ENCODE data around the gene TMEM9. TPM values are rescaled to one million over a fixed set of nuclear protein-coding genes. Genes with fewer than 3 reads are reported as not detected.
A peak's percentile ranks its signal among the peaks of the same experiment; 100 is the strongest.

Gene TMEM9
- total RNA-seq, 2 experiments from 2014 or later = 19.7 to 20.5 TPM

DNA sequence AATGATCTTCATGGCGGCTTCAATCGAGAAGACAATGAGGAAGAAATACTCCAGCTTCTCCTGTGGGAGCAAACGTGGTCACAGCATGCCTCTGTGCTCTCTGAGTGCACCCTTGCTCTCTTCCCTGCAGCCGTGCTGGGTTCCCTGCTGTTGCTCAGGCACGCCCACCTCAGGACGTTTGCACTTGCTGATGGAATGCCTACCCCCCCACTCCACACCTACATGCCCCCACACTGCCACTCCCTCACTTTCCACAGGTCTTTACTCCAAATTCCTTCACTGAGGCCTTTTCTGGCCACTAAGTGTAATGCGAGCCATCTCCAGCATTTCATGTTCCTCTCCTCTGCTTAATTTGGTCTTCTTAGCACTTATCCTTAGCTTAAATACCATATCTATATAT lies 60.3 kb downstream of the TMEM9 start:
- H3K4me3 Mint-ChIP-seq = no peak overlapping the region
- intact Hi-C loops (cut with micrococcal nuclease) = no loop called here
- no peak for DNase-seq
- no peaks in the 10 kb centered on the region for H3K27me3 Mint-ChIP-seq (ENCODE audit: low read depth)
- no peaks in the 10 kb centered on the region for H3K9me3 Mint-ChIP-seq
- CTCF ChIA-PET = interaction anchor here (2.7 kb wide), 1 partner anchor 8 kb away, joined by 10 read pairs; no protein-coding TSS in a partner anchor
- H3K36me3 Mint-ChIP-seq (ENCODE audit: low read depth) = no peaks in the 10 kb centered on the region
- no peak overlapping the region for H3K27ac Mint-ChIP-seq
- no peaks in the 10 kb centered on the region for H3K4me1 Mint-ChIP-seq (ENCODE audit: low read depth)

DNA sequence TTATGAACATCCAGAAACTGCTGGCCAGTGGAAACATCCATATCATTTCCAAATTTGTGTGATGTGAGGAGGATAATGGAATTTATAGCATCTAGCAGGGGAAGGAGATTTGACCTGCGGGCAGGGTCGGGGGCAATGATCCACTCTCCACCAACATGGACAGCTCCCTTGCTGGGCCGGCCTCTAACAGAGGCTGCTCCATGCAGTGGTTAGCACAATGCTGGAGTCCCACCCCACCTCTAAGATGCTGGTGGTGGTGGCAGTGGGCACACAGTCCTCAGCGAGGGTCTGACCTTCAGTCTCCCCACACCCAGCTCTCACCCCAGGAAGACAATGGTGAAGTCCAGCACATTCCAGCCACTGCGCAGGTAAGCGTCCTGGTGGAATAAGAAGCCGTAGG lies 60.7 kb downstream of the TMEM9 start:
- Mint-ChIP-seq H3K36me3 (ENCODE audit: low read depth) (no peaks in the 10 kb centered on the region), H3K27me3 (ENCODE audit: low read depth) (no peaks in the 10 kb centered on the region), H3K27ac (no peak overlapping the region), H3K9me3 (no peaks in the 10 kb centered on the region), H3K4me1 (ENCODE audit: low read depth) (no peaks in the 10 kb centered on the region), H3K4me3 (no peak overlapping the region)
- intact Hi-C loops (cut with micrococcal nuclease) = no loop called here
- no peak for DNase-seq
- CTCF ChIA-PET = interaction anchor here (2.7 kb wide), 1 partner anchor 8 kb away, joined by 10 read pairs; no protein-coding TSS in a partner anchor

DNA sequence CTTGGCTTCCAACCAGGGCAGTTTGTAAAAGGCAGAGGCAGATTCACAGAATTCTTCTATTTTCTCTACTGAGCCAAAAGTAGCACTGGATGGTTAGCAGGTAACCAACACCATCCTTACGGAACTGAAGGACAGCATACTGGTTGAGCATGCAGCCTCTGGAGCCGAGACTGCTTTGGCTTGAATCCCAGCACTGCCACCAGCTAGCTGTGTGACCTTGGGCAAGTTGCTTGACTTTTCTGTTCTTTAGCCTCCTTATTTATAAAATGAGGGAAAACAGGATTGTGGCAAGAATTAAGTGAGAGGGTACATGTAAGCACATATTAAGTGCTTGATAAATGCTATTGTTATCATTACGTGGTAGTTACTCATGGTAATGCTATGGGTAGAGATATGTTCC lies 61.5 kb downstream of the TMEM9 start:
- CTCF ChIA-PET = no interaction called here
- intact Hi-C loops (cut with micrococcal nuclease) = no loop called here

GRCh38 chr1:201091256-201091655 lies 63.0 kb downstream of the TMEM9 start:
- Mint-ChIP-seq H3K4me1 (ENCODE audit: low read depth) (no peaks in the 10 kb centered on the region), H3K27me3 (ENCODE audit: low read depth) (peaks cover 2% of the 10 kb centered on the region), H3K27ac (no peak overlapping the region), H3K4me3 (no peak overlapping the region), H3K36me3 (ENCODE audit: low read depth) (no peaks in the 10 kb centered on the region), H3K9me3 (no peaks in the 10 kb centered on the region)
- intact Hi-C loops (cut with micrococcal nuclease) = no loop called here
- CTCF ChIA-PET = interaction anchor here (0.9 to 1.3 kb wide), 4 partner anchors 23 to 148 kb away, joined by 3 to 5 read pairs (median 4); no protein-coding TSS in a partner anchor
- no peak for DNase-seq

More for the DNA sequence above, 61.5 kb downstream of the TMEM9 start:
- H3K36me3 Mint-ChIP-seq (ENCODE audit: low read depth) = no peaks in the 10 kb centered on the region
- H3K27ac Mint-ChIP-seq = no peak overlapping the region
- DNase-seq = no peak
- no peaks in the 10 kb centered on the region for H3K9me3 Mint-ChIP-seq
- H3K4me1 Mint-ChIP-seq (ENCODE audit: low read depth) = no peaks in the 10 kb centered on the region
- peaks cover 1% of the 10 kb centered on the region for H3K27me3 Mint-ChIP-seq (ENCODE audit: low read depth)
- H3K4me3 Mint-ChIP-seq = no peak overlapping the region

DNA sequence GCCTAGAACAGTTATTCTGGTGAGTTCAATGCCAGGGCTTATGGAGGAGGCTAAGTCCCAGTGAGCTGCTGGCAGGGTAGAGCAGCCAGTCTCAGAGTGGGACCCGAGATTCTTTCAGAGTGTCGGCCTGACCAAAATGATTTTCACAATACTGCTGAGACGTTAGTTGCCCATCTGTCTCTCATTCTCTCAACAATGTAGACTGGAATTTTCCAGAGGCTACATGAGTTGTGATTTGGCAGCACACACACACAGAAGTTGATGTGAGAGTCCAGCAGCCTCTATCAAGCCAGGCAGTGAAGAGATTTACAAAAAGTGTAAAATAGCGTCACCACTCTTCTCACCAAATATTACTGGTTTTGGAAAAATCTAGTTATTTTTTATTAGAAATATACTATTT lies 63.7 kb downstream of the TMEM9 start:
- no peak overlapping the region for H3K4me3 Mint-ChIP-seq
- H3K27me3 Mint-ChIP-seq (ENCODE audit: low read depth) = peaks cover 2% of the 10 kb centered on the region
- no peaks in the 10 kb centered on the region for H3K4me1 Mint-ChIP-seq (ENCODE audit: low read depth)
- H3K9me3 Mint-ChIP-seq = no peaks in the 10 kb centered on the region
- intact Hi-C loops (cut with micrococcal nuclease) = no loop called here
- CTCF ChIA-PET = interaction anchor here (1.1 to 1.3 kb wide), 3 partner anchors 111 to 147 kb away, joined by 3 to 5 read pairs (median 4); no protein-coding TSS in a partner anchor
- DNase-seq = no peak
- no peaks in the 10 kb centered on the region for H3K36me3 Mint-ChIP-seq (ENCODE audit: low read depth)
- no peak overlapping the region for H3K27ac Mint-ChIP-seq

GRCh38 chr1:201089596-201089995 lies 64.7 kb downstream of the TMEM9 start:
- no peaks in the 10 kb centered on the region for H3K36me3 Mint-ChIP-seq (ENCODE audit: low read depth)
- no peak for DNase-seq
- intact Hi-C loops (cut with micrococcal nuclease) = no loop called here
- H3K4me3 Mint-ChIP-seq = no peak overlapping the region
- H3K4me1 Mint-ChIP-seq (ENCODE audit: low read depth) = no peaks in the 10 kb centered on the region
- CTCF ChIA-PET = no interaction called here
- no peaks in the 10 kb centered on the region for H3K9me3 Mint-ChIP-seq
- peaks cover 2% of the 10 kb centered on the region for H3K27me3 Mint-ChIP-seq (ENCODE audit: low read depth)
- no peak overlapping the region for H3K27ac Mint-ChIP-seq

GRCh38 chr1:201088901-201089525 lies 65.3 kb downstream of the TMEM9 start:
- H3K4me3 Mint-ChIP-seq = no peak overlapping the region
- intact Hi-C loops (cut with micrococcal nuclease) = no loop called here
- no peaks in the 10 kb centered on the region for H3K4me1 Mint-ChIP-seq (ENCODE audit: low read depth)
- no peaks in the 10 kb centered on the region for H3K9me3 Mint-ChIP-seq
- no peaks in the 10 kb centered on the region for H3K36me3 Mint-ChIP-seq (ENCODE audit: low read depth)
- H3K27ac Mint-ChIP-seq = no peak overlapping the region
- CTCF ChIA-PET = no interaction called here
- DNase-seq = no peak
- H3K27me3 Mint-ChIP-seq (ENCODE audit: low read depth) = peaks cover 2% of the 10 kb centered on the region

DNA sequence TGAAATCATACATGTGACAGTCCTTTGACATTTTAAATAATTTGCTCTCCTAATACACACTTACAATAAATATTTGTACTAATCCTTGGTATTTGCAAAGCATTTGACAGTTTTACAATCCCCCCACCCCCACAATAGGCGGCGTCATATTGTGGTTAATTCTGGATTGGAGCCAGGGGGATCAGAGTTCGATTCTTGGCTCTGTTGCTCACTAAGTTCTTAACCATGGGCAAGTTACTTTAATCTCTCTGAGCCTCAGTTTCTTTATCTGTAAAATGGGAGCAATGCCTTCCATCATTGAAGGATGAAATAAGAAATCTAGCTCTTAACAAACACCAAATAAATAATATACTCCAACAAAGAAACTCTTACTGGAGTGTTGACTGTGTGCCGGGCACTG lies 65.9 kb downstream of the TMEM9 start:
- H3K36me3 Mint-ChIP-seq (ENCODE audit: low read depth) = no peaks in the 10 kb centered on the region
- intact Hi-C loops (cut with micrococcal nuclease) = no loop called here
- no peak for DNase-seq
- H3K9me3 Mint-ChIP-seq = no peaks in the 10 kb centered on the region
- CTCF ChIA-PET = no interaction called here
- H3K27ac Mint-ChIP-seq = no peak overlapping the region
- no peak overlapping the region for H3K4me3 Mint-ChIP-seq
- peaks cover 2% of the 10 kb centered on the region for H3K27me3 Mint-ChIP-seq (ENCODE audit: low read depth)
- H3K4me1 Mint-ChIP-seq (ENCODE audit: low read depth) = no peaks in the 10 kb centered on the region

GRCh38 chr1:201085902-201086735 lies 68.2 kb downstream of the TMEM9 start:
- intact Hi-C loops (cut with micrococcal nuclease) = loop anchor here (1.0 kb wide), 2 partner anchors 28 to 33 kb away; no protein-coding TSS in a partner anchor
- Mint-ChIP-seq H3K4me3 (no peak overlapping the region), H3K36me3 (ENCODE audit: low read depth) (no peaks in the 10 kb centered on the region), H3K27me3 (ENCODE audit: low read depth) (peaks cover 2% of the 10 kb centered on the region), H3K27ac (no peak overlapping the region), H3K9me3 (no peaks in the 10 kb centered on the region), H3K4me1 (ENCODE audit: low read depth) (no peaks in the 10 kb centered on the region)
- DNase-seq = peak; percentile 66
- CTCF ChIA-PET = interaction anchor here (0.7 to 2.7 kb wide), 14 partner anchors 9 to 151 kb away, joined by 3 to 16 read pairs (median 4); no protein-coding TSS in a partner anchor

Other genes with a start within 250 kb of the TMEM9 start
- 10 to 100 TPM; 45.5 to 46.3 TPM for gene KIF21B, start 130.8 kb downstream of the TMEM9 start, total RNA-seq
- not detected for gene CACNA1S, start 42.0 kb downstream of the TMEM9 start, total RNA-seq
- not detected for gene ASCL5, start 27.3 kb downstream of the TMEM9 start, total RNA-seq
- gene IGFN1, start 36.4 kb upstream of the TMEM9 start, total RNA-seq = not detected
- gene PKP1, start 129.0 kb upstream of the TMEM9 start, total RNA-seq = not detected
- not detected for gene TNNT2, start 223.2 kb upstream of the TMEM9 start, total RNA-seq
- gene LAD1, start 244.8 kb upstream of the TMEM9 start, total RNA-seq = not detected

All from activated naive CD4-positive, alpha-beta T cell treated with anti-CD3 and anti-CD28 coated beads for 36 hours (primary cell).